SKM-1 treated with dmso at 0.1 percent for 144 hours (cell line): ENCODE measurements around the gene MRPL51.
"Not testable (repeated sequence)": the region's sequence is repeated elsewhere in the genome, so short reads cannot be mapped to it uniquely, and the experiment has no call there.

Experiments used
- DNase-seq: peaks from one replicate; lab custom pipeline; 2025; ENCODE audit not compliant: unreplicated experiment; lab: John Stamatoyannopoulos, UW

Gene MRPL51

GRCh38 chr12:6532051-6532926 lies 39.2 kb upstream of the MRPL51 start:
- peak; percentile 54 for DNase-seq

- DNase-seq: no peak
Observed at GRCh38 chr12:6530576-6531260, 37.7 kb upstream of the MRPL51 start.

- DNase-seq: no peak
Observed at GRCh38 chr12:6529291-6529737, 36.3 kb upstream of the MRPL51 start.

- DNase-seq: no peak
Observed at GRCh38 chr12:6528539-6529235, 35.6 kb upstream of the MRPL51 start.

GRCh38 chr12:6527711-6528110 lies 34.6 kb upstream of the MRPL51 start:
- DNase-seq: no peak

- DNase-seq: no peak
Observed at GRCh38 chr12:6526766-6527525, 33.9 kb upstream of the MRPL51 start.

GRCh38 chr12:6526201-6526600 lies 33.1 kb upstream of the MRPL51 start:
- DNase-seq: no peak

- DNase-seq: no peak
Observed at GRCh38 chr12:6524648-6525047, 31.6 kb upstream of the MRPL51 start.

- no peak for DNase-seq
Observed at GRCh38 chr12:6523708-6524107, 30.6 kb upstream of the MRPL51 start.

GRCh38 chr12:6522193-6522592 lies 29.1 kb upstream of the MRPL51 start:
- DNase-seq: no peak

GRCh38 chr12:6520186-6520585 lies 27.1 kb upstream of the MRPL51 start:
- no peak for DNase-seq

GRCh38 chr12:6508087-6508486 lies 15.0 kb upstream of the MRPL51 start:
- no peak for DNase-seq

- no peak for DNase-seq
Observed at GRCh38 chr12:6507102-6507998, 14.3 kb upstream of the MRPL51 start.

- DNase-seq: no peak
Observed at GRCh38 chr12:6500466-6500865, 7.4 kb upstream of the MRPL51 start.

GRCh38 chr12:6497291-6497690 lies 4.2 kb upstream of the MRPL51 start:
- not testable (repeated sequence) for DNase-seq

- no peak for DNase-seq
Observed at GRCh38 chr12:6494968-6495367, 1.9 kb upstream of the MRPL51 start.

GRCh38 chr12:6494258-6494743 lies 1.2 kb upstream of the MRPL51 start:
- DNase-seq: no peak

GRCh38 chr12:6493497-6494257 lies 615 bp upstream of the MRPL51 start, which contains the start of gene NCAPD2:
Gene NCAPD2 (plus strand): TSS chr12:6494102. CDS start chr12:6495099, 997 bp downstream.
- peak; percentile 80 for DNase-seq

- DNase-seq: not testable (repeated sequence)
Observed at GRCh38 chr12:6490673-6491072, 2.4 kb downstream of the MRPL51 start.
